Suprapubic skin (tissue), 4 donors: ENCODE data around the gene SLF1. TPM values are rescaled to one million over a fixed set of nuclear protein-coding genes. Genes with fewer than 3 reads are reported as not detected.

ENCODE experiments used
- DNase-seq, 2 donors: peaks; one replicate each; pipeline ENCODE4 v3.0.0-alpha.2; 2019; ENCODE audit warnings: low spot score in 2 of 2
- H3K27ac ChIP-seq: fragments of 200-600 bp; sonication (generic); one replicate; pipeline ENCODE4 v1.5.1; 2019
- H3K27me3 ChIP-seq: fragments of 200-600 bp; sonication (generic); one replicate; pipeline ENCODE4 v1.5.1; 2019
- H3K36me3 ChIP-seq: fragments of 200-600 bp; sonication (generic); one replicate; pipeline ENCODE4 v1.5.1; 2019
- H3K4me1 ChIP-seq: fragments of 200-600 bp; sonication (generic); one replicate; pipeline ENCODE4 v1.5.1; 2019
- H3K4me3 ChIP-seq: fragments of 200-600 bp; sonication (generic); one replicate; pipeline ENCODE4 v1.5.1; 2019; ENCODE audit warnings: mild to moderate bottlenecking
- H3K9me3 ChIP-seq: fragments of 200-600 bp; sonication (generic); one replicate; pipeline ENCODE4 v1.5.1; 2019
- CTCF ChIP-seq, 2 donors: fragments of 200-600 bp in 1 of 2; fragments of 450-650 bp in 1 of 2; sonication (generic) in 1 of 2; IDR thresholded peaks; one replicate each; pipeline ENCODE4 v1.5.1; 2016 to 2019; ENCODE audit warnings: antibody characterized with exemption in 2 of 2, mild to moderate bottlenecking in 1 of 2, moderate library complexity in 1 of 2
- EP300 ChIP-seq: sonication (generic); formaldehyde crosslinking; IDR thresholded peaks from one replicate; pipeline ENCODE4 v1.6.1; 2017; ENCODE audit warnings: antibody characterized with exemption
- POLR2A ChIP-seq, 2 donors: fragments of 450-650 bp; IDR thresholded peaks; one replicate each; pipeline ENCODE4 v1.6.1; 2017; ENCODE audit warnings: antibody characterized with exemption in 2 of 2, mild to moderate bottlenecking in 2 of 2, moderate library complexity in 2 of 2
- POLR2AphosphoS5 ChIP-seq, 3 donors: sonication (generic); formaldehyde crosslinking; IDR thresholded peaks; one replicate each; pipeline ENCODE4 v1.6.1; 2017; ENCODE audit warnings: antibody characterized with exemption in 3 of 3
- WGBS: methylation state at CpG from one replicate; pipeline ENCODE4 v1.1.5; 2018; 5-methylcytosine and 5-hydroxymethylcytosine counted together
- total RNA-seq, 4 donors: library from RNA; depleted of rRNA; stranded (reverse); fragments of >200 nt; gene quantifications; one replicate each; pipeline ENCODE4 v1.1.0, GENCODE V29; 2016

SLF1 gene
- total RNA-seq, 4 donors from 2014 or later = 2.1 to 17.6 (median 3.1) TPM

DNA sequence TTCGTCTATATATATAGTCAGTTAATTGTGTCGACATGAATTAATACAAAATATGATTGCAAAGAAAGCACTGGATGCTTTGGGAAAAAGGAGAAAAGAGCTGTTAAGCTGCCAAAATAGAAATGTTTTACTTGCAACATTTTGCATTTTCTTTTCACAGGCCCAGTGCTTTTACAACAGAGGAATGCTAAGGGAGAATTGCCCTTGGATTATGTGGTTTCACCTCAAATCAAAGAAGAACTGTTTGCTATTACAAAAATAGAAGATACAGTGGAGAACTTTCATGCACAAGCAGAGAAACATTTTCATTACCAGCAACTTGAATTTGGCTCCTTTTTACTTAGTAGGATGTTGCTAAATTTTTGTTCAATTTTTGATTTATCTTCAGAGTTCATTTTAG is 76.2 kb downstream of the SLF1 start:
- Histone ChIP-seq H3K4me1 (peaks cover 4% of the 10 kb centered on the region), H3K9me3 (no peaks in the 10 kb centered on the region), H3K27ac (no peak overlapping the region), H3K27me3 (no peaks in the 10 kb centered on the region), H3K36me3 (peaks cover 2% of the 10 kb centered on the region), H3K4me3 (no peak overlapping the region)
- 93% methylated on average over 2 of the region's 2 CpGs for WGBS
- TF ChIP-seq EP300 (no peak), POLR2A (IDR thresholded peaks at IDR 0.05) (no peak), CTCF (IDR thresholded peaks at IDR 0.05) (no peak)
- DNase-seq = no peak

GRCh38 chr5:94698197-94698596 is 79.7 kb downstream of the SLF1 start:
- TF ChIP-seq POLR2A (IDR thresholded peaks at IDR 0.05) = no peak
- TF ChIP-seq EP300 = no peak
- TF ChIP-seq CTCF (IDR thresholded peaks at IDR 0.05) = no peak
- no peak for TF ChIP-seq POLR2AphosphoS5 (IDR thresholded peaks at IDR 0.05)
- Histone ChIP-seq H3K36me3 (peaks cover 2% of the 10 kb centered on the region), H3K27me3 (no peaks in the 10 kb centered on the region), H3K4me3 (no peak overlapping the region), H3K27ac (no peak overlapping the region), H3K9me3 (no peaks in the 10 kb centered on the region), H3K4me1 (peaks cover 3% of the 10 kb centered on the region)
- WGBS = 84% methylated on average over 5 of the region's 5 CpGs
- DNase-seq = no peak

DNA sequence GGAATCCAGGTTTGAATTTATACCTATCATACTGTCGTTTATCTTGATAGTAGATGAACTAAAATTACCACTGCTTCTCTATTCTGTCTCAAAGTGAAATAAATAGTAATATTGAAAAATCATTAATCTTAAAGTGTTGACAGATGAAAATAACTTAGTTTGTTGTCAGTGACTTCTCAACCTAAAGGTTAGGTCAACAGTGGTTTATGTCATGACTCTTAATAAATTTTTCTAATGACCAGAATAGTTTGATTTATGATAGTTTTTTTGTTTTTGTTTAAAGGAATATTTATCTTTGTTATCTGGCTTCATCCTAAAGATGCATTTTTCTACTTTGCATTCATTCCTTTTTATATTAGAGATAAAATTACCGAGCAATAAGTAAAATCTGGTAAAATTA is 81.1 kb downstream of the SLF1 start:
- Histone ChIP-seq H3K9me3 (no peaks in the 10 kb centered on the region), H3K27ac (no peak overlapping the region), H3K27me3 (no peaks in the 10 kb centered on the region), H3K36me3 (peaks cover 2% of the 10 kb centered on the region), H3K4me1 (no peaks in the 10 kb centered on the region), H3K4me3 (no peak overlapping the region)
- 90% methylated on average over 2 of the region's 2 CpGs for WGBS
- DNase-seq = no peak
- TF ChIP-seq EP300 = no peak
- no peak for TF ChIP-seq CTCF (IDR thresholded peaks at IDR 0.05)
- TF ChIP-seq POLR2A (IDR thresholded peaks at IDR 0.05) = no peak
- no peak for TF ChIP-seq POLR2AphosphoS5 (IDR thresholded peaks at IDR 0.05)

DNA sequence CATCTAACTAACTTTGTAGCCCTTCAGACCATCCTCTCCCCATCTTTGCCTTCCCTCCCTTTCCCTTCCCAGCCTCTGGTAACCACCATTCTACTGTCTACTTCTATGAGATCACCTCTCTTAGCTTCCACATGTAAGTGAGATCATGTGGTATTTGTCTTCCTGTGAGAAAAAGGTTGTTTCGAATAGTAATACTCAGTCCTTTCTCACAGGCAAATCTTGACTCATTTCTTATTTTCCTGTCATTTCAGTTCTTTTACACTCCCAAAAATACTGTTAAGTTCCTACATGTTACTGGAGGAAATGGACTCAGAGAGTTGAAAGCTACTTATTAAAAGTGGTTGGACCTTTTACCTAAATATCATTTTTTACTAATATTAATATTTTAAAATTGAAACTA is 82.1 kb downstream of the SLF1 start:
- Histone ChIP-seq H3K27me3 (no peaks in the 10 kb centered on the region), H3K36me3 (no peaks in the 10 kb centered on the region), H3K9me3 (no peaks in the 10 kb centered on the region), H3K27ac (no peak overlapping the region), H3K4me1 (no peaks in the 10 kb centered on the region), H3K4me3 (no peak overlapping the region)
- no peak for DNase-seq
- TF ChIP-seq POLR2AphosphoS5 (IDR thresholded peaks at IDR 0.05) = no peak
- no peak for TF ChIP-seq CTCF (IDR thresholded peaks at IDR 0.05)
- TF ChIP-seq EP300 = no peak
- no peak for TF ChIP-seq POLR2A (IDR thresholded peaks at IDR 0.05)
- WGBS = 93% methylated on average over 1 of the region's 1 CpG

DNA sequence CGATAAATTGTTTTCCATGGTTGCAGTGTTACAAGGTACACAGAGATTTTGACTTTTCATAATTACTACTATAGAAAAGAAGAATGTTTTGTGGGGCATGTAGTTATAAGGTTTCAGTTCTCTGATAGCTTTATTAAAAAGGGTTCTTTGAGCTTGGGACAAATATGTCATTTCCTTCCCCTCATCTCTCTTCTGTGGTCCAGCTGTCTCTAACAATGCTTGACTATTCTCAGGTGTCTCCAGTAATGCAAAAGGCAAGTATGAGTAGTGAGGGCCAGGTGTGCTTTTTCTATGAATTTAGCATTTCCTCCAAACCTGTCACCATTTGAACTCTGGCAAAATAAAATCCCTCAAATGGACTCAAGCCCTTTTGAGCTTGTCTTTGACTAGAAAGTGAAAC is 84.3 kb downstream of the SLF1 start:
- TF ChIP-seq POLR2AphosphoS5 (IDR thresholded peaks at IDR 0.05) (no peak), POLR2A (IDR thresholded peaks at IDR 0.05) (no peak), EP300 (no peak), CTCF (IDR thresholded peaks at IDR 0.05) (no peak)
- no peak for DNase-seq
- H3K9me3 ChIP-seq = no peaks in the 10 kb centered on the region
- no peak overlapping the region for H3K27ac ChIP-seq
- no peak overlapping the region for H3K4me3 ChIP-seq
- H3K36me3 ChIP-seq = no peaks in the 10 kb centered on the region
- no peaks in the 10 kb centered on the region for H3K27me3 ChIP-seq
- no peaks in the 10 kb centered on the region for H3K4me1 ChIP-seq
- 98% methylated on average over 1 of the region's 1 CpG for WGBS
